ENCODE results near the gene FAHD2B.
"Not testable (repeated sequence)": the region's sequence is repeated elsewhere in the genome, so short reads cannot be mapped to it uniquely, and the experiment has no call there.

DNA sequence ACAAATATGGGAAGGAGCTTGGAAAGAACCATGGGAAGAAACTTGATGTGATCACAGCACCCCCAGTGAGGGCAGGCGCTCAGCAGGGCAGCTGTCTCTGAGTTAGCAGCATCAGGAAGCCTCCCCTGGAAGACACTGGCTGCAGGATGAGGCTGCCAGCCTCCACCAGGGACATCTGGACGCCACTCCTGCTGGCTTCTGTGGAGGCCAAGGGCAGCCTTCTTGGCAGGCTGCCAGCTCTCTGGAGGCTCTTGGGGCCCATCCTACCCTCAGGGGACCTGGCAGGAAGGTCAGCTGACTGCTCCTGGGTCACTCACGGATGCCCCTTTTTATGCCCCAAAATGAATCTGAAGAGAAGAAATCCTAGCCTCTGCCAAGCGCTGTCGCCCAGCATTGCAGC lies 26.0 kb downstream of the FAHD2B start:
- TF ChIP-seq, protein P1, sequence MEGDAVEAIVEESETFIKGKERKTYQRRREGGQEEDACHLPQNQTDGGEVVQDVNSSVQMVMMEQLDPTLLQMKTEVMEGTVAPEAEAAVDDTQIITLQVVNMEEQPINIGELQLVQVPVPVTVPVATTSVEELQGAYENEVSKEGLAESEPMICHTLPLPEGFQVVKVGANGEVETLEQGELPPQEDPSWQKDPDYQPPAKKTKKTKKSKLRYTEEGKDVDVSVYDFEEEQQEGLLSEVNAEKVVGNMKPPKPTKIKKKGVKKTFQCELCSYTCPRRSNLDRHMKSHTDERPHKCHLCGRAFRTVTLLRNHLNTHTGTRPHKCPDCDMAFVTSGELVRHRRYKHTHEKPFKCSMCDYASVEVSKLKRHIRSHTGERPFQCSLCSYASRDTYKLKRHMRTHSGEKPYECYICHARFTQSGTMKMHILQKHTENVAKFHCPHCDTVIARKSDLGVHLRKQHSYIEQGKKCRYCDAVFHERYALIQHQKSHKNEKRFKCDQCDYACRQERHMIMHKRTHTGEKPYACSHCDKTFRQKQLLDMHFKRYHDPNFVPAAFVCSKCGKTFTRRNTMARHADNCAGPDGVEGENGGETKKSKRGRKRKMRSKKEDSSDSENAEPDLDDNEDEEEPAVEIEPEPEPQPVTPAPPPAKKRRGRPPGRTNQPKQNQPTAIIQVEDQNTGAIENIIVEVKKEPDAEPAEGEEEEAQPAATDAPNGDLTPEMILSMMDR (IDR thresholded peaks at IDR 0.05 in 4 of 5, conservative IDR thresholded peaks at IDR 0.05 in 1 of 5) = not testable (repeated sequence)
- not testable (repeated sequence) for TF ChIP-seq POLR2A (IDR thresholded peaks at IDR 0.05)
